ENCODE results near the gene VPS13D. TPM values are rescaled to one million over a fixed set of nuclear protein-coding genes. Genes with fewer than 3 reads are reported as not detected.
A peak's percentile ranks its signal among the peaks of the same experiment; 100 is the strongest.

The VPS13D gene
- total RNA-seq, 1 donor from 2014 or later, result 28.3 TPM

DNA sequence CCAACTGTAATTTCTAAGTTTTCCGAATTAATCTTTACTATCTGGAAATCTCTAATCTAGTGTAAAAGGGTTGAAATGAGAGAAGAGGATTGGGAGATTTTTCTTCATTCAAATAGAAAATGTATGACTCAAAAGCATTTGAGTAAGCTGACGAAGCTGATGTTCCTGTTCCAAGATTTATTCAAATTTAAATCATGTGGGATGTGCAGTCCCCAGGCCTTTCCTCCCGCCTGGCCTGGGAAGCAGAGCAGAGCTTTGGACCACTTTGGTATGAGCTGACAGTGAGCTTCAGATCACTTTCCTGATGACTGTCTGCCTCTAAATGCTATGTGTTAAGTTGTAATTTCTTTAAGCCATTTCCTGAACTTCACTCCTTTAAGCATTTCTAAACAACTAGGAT lies 196.2 kb downstream of the VPS13D start:
- peak overlapping the region; percentile 78 for H3K27ac ChIP-seq
- H3K4me1 ChIP-seq, result peaks cover 6 to 34% of the 10 kb centered on the region in 2 donors

DNA sequence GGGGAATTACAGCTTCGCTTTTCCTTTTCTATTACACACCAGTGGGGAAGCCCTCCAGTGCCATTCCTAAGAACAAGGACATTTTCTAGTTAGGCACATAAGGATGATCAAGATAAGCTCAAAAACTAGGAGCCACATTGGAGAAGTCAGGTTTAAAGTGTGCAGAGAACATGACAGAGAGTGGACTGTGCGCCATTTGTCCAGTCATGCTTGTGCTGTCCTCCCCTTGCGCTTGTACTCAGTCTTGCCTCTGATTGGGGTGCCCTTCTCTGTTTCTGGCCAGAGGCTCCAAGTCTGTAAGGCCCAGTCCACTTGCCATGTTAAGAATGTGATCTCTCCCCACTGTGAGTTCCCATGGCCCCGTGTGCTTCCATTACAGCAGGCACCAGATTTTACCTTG lies 198.5 kb downstream of the VPS13D start:
- H3K4me1 ChIP-seq, result peaks cover 12 to 37% of the 10 kb centered on the region in 2 donors
- no peak overlapping the region for H3K4me3 ChIP-seq
- DNase-seq (ENCODE audit: low spot score in 2 of 2), result no peak
- H3K27me3 ChIP-seq, result no peaks in the 10 kb centered on the region
- H3K27ac ChIP-seq, result peak overlapping the region in 1 of 2 donors; percentile 9
- TF ChIP-seq, protein P1, sequence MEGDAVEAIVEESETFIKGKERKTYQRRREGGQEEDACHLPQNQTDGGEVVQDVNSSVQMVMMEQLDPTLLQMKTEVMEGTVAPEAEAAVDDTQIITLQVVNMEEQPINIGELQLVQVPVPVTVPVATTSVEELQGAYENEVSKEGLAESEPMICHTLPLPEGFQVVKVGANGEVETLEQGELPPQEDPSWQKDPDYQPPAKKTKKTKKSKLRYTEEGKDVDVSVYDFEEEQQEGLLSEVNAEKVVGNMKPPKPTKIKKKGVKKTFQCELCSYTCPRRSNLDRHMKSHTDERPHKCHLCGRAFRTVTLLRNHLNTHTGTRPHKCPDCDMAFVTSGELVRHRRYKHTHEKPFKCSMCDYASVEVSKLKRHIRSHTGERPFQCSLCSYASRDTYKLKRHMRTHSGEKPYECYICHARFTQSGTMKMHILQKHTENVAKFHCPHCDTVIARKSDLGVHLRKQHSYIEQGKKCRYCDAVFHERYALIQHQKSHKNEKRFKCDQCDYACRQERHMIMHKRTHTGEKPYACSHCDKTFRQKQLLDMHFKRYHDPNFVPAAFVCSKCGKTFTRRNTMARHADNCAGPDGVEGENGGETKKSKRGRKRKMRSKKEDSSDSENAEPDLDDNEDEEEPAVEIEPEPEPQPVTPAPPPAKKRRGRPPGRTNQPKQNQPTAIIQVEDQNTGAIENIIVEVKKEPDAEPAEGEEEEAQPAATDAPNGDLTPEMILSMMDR (IDR thresholded peaks at IDR 0.05), result no peak
- intact Hi-C loops (cut with DNase I), result no loop called here
- H3K36me3 ChIP-seq, result no peaks in the 10 kb centered on the region
- H3K9me3 ChIP-seq, result no peaks in the 10 kb centered on the region

More for the DNA sequence above, 196.2 kb downstream of the VPS13D start:
- TF ChIP-seq, protein P1 (IDR thresholded peaks at IDR 0.05), result no peak
- no peak for DNase-seq (ENCODE audit: low spot score in 2 of 2)
- H3K9me3 ChIP-seq, result no peaks in the 10 kb centered on the region
- no peaks in the 10 kb centered on the region for H3K36me3 ChIP-seq
- no peak overlapping the region for H3K4me3 ChIP-seq
- intact Hi-C loops (cut with DNase I), result no loop called here
- no peaks in the 10 kb centered on the region for H3K27me3 ChIP-seq

DNA sequence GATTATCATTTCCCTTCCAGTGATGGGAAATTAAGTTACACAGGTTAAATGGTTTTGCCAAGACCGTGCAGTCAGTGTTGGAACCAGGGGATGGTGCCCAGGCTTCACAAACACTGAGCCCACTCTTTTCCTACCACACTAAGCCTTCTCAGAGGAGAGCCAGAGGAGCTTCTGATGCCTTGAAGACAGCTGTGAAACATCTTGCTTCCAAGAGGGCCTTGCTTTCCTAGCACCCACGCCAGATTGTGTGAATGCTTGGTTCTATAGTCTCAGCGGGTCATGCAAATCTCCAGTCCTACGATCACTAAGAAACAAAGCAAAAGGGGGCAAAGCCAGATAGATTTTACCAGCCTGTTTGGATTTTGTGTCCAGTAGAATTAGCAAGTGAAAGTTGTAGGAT lies 200.7 kb downstream of the VPS13D start:
- no peak for DNase-seq (ENCODE audit: low spot score in 2 of 2)
- H3K27ac ChIP-seq, result peak overlapping the region in 1 of 2 donors; percentile 97
- no peak overlapping the region for H3K4me3 ChIP-seq
- intact Hi-C loops (cut with DNase I), result no loop called here
- H3K36me3 ChIP-seq, result no peaks in the 10 kb centered on the region
- TF ChIP-seq, protein P1 (IDR thresholded peaks at IDR 0.05), result no peak
- no peaks in the 10 kb centered on the region for H3K27me3 ChIP-seq
- no peaks in the 10 kb centered on the region for H3K9me3 ChIP-seq
- H3K4me1 ChIP-seq, result peaks cover 18 to 36% of the 10 kb centered on the region in 2 donors

DNA sequence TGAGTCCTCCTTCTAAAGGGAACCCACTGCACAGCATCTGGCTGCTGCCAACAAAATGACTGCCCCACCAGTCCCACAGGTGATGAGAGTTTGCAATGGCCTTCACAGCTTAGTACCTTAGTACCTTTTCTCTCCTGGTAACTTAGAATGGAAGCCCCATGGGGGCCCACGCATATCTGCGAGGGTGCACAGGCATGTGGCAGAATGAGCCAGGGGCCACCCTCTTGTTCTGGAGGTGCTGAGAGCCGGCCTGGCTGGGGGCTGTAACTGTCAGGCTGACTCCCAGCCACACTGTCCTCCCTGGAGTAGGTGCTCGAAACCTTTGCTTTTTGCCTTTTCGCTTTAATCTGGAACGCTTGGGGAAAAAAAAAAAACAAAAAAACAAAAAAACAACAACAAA lies 203.1 kb downstream of the VPS13D start:
- peaks cover 25 to 56% of the 10 kb centered on the region in 2 donors for H3K4me1 ChIP-seq
- intact Hi-C loops (cut with DNase I), result no loop called here

DNA sequence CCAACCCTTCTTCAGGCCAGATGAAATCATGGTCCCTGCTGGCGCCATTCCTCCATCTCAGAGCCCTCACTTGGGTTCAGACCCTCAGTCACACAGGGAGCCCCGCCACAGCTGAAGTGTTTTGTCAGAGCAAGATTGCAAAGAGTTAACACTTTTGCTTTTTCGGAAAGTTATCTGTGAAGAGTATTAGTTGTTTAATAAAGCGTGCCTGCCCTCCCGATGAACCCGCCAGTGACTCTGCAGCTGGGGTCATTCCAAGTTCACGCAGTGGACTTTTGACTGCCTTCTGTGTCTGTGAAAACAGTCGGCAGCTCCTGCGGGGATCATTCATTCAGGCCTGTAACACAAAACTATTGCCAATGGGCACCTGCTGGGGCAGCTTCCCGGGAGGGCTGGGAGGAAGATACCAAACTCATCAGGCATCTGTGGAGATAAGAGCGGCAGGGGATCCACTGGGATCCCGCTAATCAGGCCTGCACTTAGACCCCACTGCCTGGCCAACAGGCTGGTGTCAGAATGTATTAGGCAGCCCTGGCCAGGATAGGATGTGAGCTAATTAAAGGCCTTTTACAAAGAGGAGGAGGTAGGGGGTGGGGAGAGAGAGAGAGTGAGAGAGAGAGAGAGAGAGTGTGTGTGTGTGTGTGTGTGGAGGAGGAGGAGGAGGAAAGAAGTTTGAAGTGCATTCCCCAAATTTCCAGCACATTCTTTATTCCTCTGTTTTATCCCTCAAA lies 203.7 kb downstream of the VPS13D start:
- intact Hi-C loops (cut with DNase I), result loop anchor here (2.0 kb wide), 1 partner anchor 19 kb away; no protein-coding TSS in a partner anchor
- no peaks in the 10 kb centered on the region for H3K9me3 ChIP-seq
- no peaks in the 10 kb centered on the region for H3K27me3 ChIP-seq
- H3K36me3 ChIP-seq, result no peaks in the 10 kb centered on the region
- H3K27ac ChIP-seq, result peak overlapping the region; percentile 90 to 97
- peak overlapping the region in 1 of 2 donors; percentile 25 for H3K4me3 ChIP-seq
- peaks cover 26 to 58% of the 10 kb centered on the region in 2 donors for H3K4me1 ChIP-seq
- TF ChIP-seq, protein P1 (IDR thresholded peaks at IDR 0.05), result no peak
- no peak for DNase-seq (ENCODE audit: low spot score in 2 of 2)

More for the DNA sequence above, 203.1 kb downstream of the VPS13D start:
- peak overlapping the region; percentile 90 to 97 for H3K27ac ChIP-seq
- no peak overlapping the region for H3K4me3 ChIP-seq
- DNase-seq (ENCODE audit: low spot score in 2 of 2), result no peak
- H3K9me3 ChIP-seq, result no peaks in the 10 kb centered on the region
- no peaks in the 10 kb centered on the region for H3K27me3 ChIP-seq
- H3K36me3 ChIP-seq, result no peaks in the 10 kb centered on the region
- TF ChIP-seq, protein P1 (IDR thresholded peaks at IDR 0.05), result no peak
